Mesenchymal stem cell (in vitro differentiated cells and primary cell): ENCODE measurements around the gene ZDHHC14.

Experiments used
- DNase-seq: peaks from one replicate; pipeline ENCODE4 v3.0.0-alpha.2; 2013
- H2AFZ ChIP-seq: one replicate; pipeline ENCODE4 v1.6.1; 2013; ENCODE audit warnings: low read depth, mild to moderate bottlenecking, control low read depth, inconsistent platforms, low read length, moderate library complexity
- H2AK5ac ChIP-seq: 2 replicates; pipeline ENCODE4 v1.6.1; 2013; ENCODE audit warnings: low read length, moderate library complexity, mild to moderate bottlenecking, inconsistent platforms; ENCODE audit not compliant: severe bottlenecking
- H2BK120ac ChIP-seq: one replicate; pipeline ENCODE4 v1.6.1; 2013; ENCODE audit warnings: low read depth, mild to moderate bottlenecking, inconsistent platforms, low read length, moderate library complexity
- H2BK12ac ChIP-seq, 2 experiments: one replicate each; pipeline ENCODE4 v1.6.1; 2013; ENCODE audit warnings: inconsistent platforms in 2 of 2, low read length in 2 of 2, mild to moderate bottlenecking in 2 of 2, moderate library complexity in 2 of 2, control low read depth in 1 of 2
- H2BK15ac ChIP-seq: one replicate; pipeline ENCODE4 v1.6.1; 2013; ENCODE audit warnings: mild to moderate bottlenecking, low read depth, inconsistent platforms; ENCODE audit not compliant: poor library complexity, severe bottlenecking
- H2BK5ac ChIP-seq: 2 replicates; pipeline ENCODE4 v1.6.1; 2013; ENCODE audit warnings: low read depth, mild to moderate bottlenecking, low read length, control low read depth, inconsistent platforms; ENCODE audit not compliant: poor library complexity, severe bottlenecking
- H3K14ac ChIP-seq, 2 experiments: one replicate each; pipeline ENCODE4 v1.6.1; 2013; ENCODE audit warnings: inconsistent platforms in 2 of 2, low read length in 2 of 2, control low read depth in 1 of 2, mild to moderate bottlenecking in 1 of 2, moderate library complexity in 1 of 2
- H3K18ac ChIP-seq, 2 experiments: one replicate each; pipeline ENCODE4 v1.6.1; 2013; ENCODE audit warnings: inconsistent platforms in 2 of 2, low read length in 2 of 2, control low read depth in 1 of 2, low read depth in 1 of 2, mild to moderate bottlenecking in 1 of 2
- H3K23ac ChIP-seq, 2 experiments: one replicate each; pipeline ENCODE4 v1.6.1; 2013; ENCODE audit warnings: inconsistent platforms in 2 of 2, low read length in 2 of 2, mild to moderate bottlenecking in 2 of 2, moderate library complexity in 2 of 2, control low read depth in 1 of 2
- H3K27ac ChIP-seq: 2 replicates; pipeline ENCODE4 v1.5.1; 2013; ENCODE audit warnings: mild to moderate bottlenecking, moderate library complexity, low read length, control low read depth, inconsistent platforms; ENCODE audit not compliant: poor library complexity, severe bottlenecking
- H3K27me3 ChIP-seq, 2 experiments: 2 replicates each; pipeline versions ENCODE4 v1.6.1 to v1.7.0; 2013; ENCODE audit warnings: low read length in 2 of 2, mild to moderate bottlenecking in 2 of 2, moderate library complexity in 2 of 2, control low read depth in 1 of 2, inconsistent platforms in 1 of 2; ENCODE audit not compliant: control insufficient read depth in 1 of 2, insufficient read depth in 1 of 2
- H3K36me3 ChIP-seq, 2 experiments: 2 replicates each; pipeline versions ENCODE4 v1.6.1 to v1.7.0; 2013; ENCODE audit warnings: low read length in 2 of 2, control low read depth in 1 of 2, inconsistent platforms in 1 of 2, low read depth in 1 of 2, mild to moderate bottlenecking in 1 of 2; ENCODE audit not compliant: insufficient read depth in 2 of 2, control insufficient read depth in 1 of 2
- H3K4ac ChIP-seq, 2 experiments: one replicate each; pipeline ENCODE4 v1.6.1; 2013; ENCODE audit warnings: inconsistent platforms in 2 of 2, low read length in 2 of 2, mild to moderate bottlenecking in 2 of 2, moderate library complexity in 2 of 2, control low read depth in 1 of 2, low read depth in 1 of 2
- H3K4me1 ChIP-seq: 2 replicates; pipeline ENCODE4 v1.6.1; 2013; ENCODE audit warnings: low read depth, low read length, control low read depth; ENCODE audit not compliant: control insufficient read depth, insufficient read depth
- H3K4me2 ChIP-seq: 2 replicates; pipeline ENCODE4 v1.6.1; 2013; ENCODE audit warnings: low read length, mild to moderate bottlenecking, inconsistent platforms; ENCODE audit not compliant: poor library complexity, severe bottlenecking
- H3K4me3 ChIP-seq, 2 experiments: 2 replicates each; pipeline versions ENCODE4 v1.5.1 to v1.7.0; 2013; ENCODE audit warnings: low read length in 2 of 2, mild to moderate bottlenecking in 2 of 2, control low read depth in 1 of 2, low read depth in 1 of 2; ENCODE audit not compliant: insufficient read depth in 1 of 2
- H3K79me1 ChIP-seq: replicated peaks from 2 replicates; pipeline ENCODE4 v1.6.1; 2013; ENCODE audit warnings: mild to moderate bottlenecking, control low read depth, low read length, inconsistent platforms; ENCODE audit not compliant: poor library complexity, severe bottlenecking
- H3K9ac ChIP-seq: 2 replicates; pipeline ENCODE4 v1.7.0; 2013; ENCODE audit warnings: mild to moderate bottlenecking, low read length, moderate library complexity
- H3K9me3 ChIP-seq: 2 replicates; pipeline ENCODE4 v1.7.0; 2013; ENCODE audit warnings: mild to moderate bottlenecking, low read length; ENCODE audit not compliant: control insufficient read depth
- H4K8ac ChIP-seq: one replicate; pipeline ENCODE4 v1.6.1; 2013; ENCODE audit warnings: inconsistent platforms, mild to moderate bottlenecking, low read length, moderate library complexity
- H4K91ac ChIP-seq: one replicate; pipeline ENCODE4 v1.6.1; 2013; ENCODE audit warnings: mild to moderate bottlenecking, low read length, inconsistent platforms
- WGBS: methylation state at CpG from one replicate; pipeline ENCODE4 v1.1.7; 2013; ENCODE audit warnings: mixed read lengths; 5-methylcytosine and 5-hydroxymethylcytosine counted together

The ZDHHC14 gene

DNA sequence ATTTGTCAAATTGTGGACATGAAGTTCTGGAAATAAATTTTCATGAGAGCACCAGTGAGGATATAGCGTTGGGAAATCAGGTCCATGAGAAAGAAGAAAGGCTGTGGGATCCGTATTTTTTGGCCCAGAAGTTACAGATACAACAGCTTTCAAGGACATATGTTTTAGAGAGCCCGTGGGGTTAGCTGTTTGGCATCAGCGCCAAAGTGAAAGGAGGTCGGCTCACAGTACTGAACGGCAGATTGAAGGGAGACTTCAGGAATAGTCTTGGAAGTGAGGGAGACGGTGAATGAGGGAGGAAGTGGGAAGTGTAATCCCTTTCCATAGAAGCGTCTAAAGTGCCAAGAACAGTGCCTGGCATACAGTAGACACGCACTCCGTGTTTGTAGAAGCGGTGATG is 31.8 kb downstream of the ZDHHC14 start:
- Histone ChIP-seq H2BK120ac (no peak overlapping the region), H3K4me3 (peak overlapping the region in 1 of 2 experiments; percentile 66), H3K9me3 (no peaks in the 10 kb centered on the region), H2BK5ac (no peak overlapping the region), H3K79me1 (peaks cover 8% of the 10 kb centered on the region), H3K9ac (peak overlapping the region; percentile 51), H2AK5ac (no peak overlapping the region), H3K4me2 (no peak overlapping the region), H4K8ac (no peak overlapping the region), H3K23ac (no peak overlapping the region), H3K18ac (no peak overlapping the region), H3K36me3 (no peaks in the 10 kb centered on the region), H3K4me1 (no peaks in the 10 kb centered on the region), H3K27ac (no peak overlapping the region), H2BK12ac (no peak overlapping the region), H4K91ac (no peak overlapping the region), H3K27me3 (no peaks in the 10 kb centered on the region), H3K14ac (no peak overlapping the region), H3K4ac (no peak overlapping the region), H2AFZ (no peak overlapping the region), H2BK15ac (no peak overlapping the region)
- no peak for DNase-seq
- 96% methylated on average over 11 of the region's 11 CpGs for WGBS

DNA sequence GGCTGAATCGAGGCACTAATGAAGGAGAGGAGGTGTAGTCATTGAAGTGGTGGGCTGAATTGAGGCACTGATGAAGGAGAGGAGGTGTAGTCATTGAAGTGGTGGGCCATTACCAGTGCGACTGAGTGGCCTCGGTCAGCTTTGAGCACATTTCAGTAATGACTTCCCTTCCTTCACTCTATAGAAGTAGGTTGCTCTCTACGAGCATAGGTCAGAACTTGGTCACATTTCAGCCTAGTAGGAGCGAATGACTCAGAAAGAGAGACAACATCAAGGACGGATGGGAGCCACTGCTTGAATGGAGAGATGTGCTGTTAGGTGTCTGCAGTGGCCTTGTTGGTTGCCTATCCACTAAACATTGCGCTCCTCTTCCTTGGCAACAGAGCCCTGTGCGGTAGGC is 39.5 kb downstream of the ZDHHC14 start:
- H3K9ac ChIP-seq, result no peak overlapping the region
- peaks cover 16% of the 10 kb centered on the region for H3K79me1 ChIP-seq
- no peak overlapping the region for H3K27ac ChIP-seq
- H3K14ac ChIP-seq, result no peak overlapping the region
- WGBS, result 92% methylated on average over 7 of the region's 8 CpGs
- H3K27me3 ChIP-seq, result no peaks in the 10 kb centered on the region
- no peak for DNase-seq
- no peak overlapping the region for H4K91ac ChIP-seq
- H3K9me3 ChIP-seq, result no peaks in the 10 kb centered on the region
- H3K23ac ChIP-seq, result no peak overlapping the region
- no peak overlapping the region for H2BK120ac ChIP-seq
- H2BK15ac ChIP-seq, result no peak overlapping the region
- H4K8ac ChIP-seq, result no peak overlapping the region
- no peak overlapping the region for H3K4me2 ChIP-seq
- no peak overlapping the region for H3K4me3 ChIP-seq
- H2AK5ac ChIP-seq, result no peak overlapping the region
- no peak overlapping the region for H2BK12ac ChIP-seq
- H3K18ac ChIP-seq, result no peak overlapping the region
- no peak overlapping the region for H3K4ac ChIP-seq
- no peak overlapping the region for H2AFZ ChIP-seq
- H3K4me1 ChIP-seq, result peaks cover 8% of the 10 kb centered on the region
- H3K36me3 ChIP-seq, result no peaks in the 10 kb centered on the region
- H2BK5ac ChIP-seq, result no peak overlapping the region

DNA sequence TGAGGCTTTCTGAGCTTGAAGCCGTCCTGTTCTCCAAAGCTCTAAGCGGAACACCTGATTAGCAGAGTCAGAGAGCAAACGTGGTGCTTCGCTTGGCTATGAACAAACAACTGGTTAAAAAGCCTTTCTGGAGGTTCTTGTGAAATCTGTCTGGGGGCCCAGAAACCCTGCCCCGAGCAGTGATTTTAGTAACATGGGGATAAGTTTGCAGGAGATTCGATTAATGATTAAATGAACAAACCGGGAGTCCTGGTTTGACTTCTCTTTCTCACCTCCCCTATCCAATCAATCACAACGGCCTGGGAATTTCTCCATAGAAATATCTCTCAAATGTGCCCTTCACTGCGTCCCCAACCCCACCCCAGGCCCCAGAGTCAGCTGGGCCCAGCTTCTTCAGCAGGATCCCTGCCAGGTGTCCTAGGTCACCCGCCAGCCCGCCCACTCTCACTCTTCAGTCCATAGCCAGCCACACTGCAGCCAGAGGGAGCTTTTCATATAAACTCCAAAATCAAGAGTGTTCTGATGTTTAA is 43.6 kb downstream of the ZDHHC14 start:
- Histone ChIP-seq H2AK5ac (no peak overlapping the region), H3K4me1 (peaks cover 16% of the 10 kb centered on the region), H2BK120ac (no peak overlapping the region), H2BK5ac (no peak overlapping the region), H3K79me1 (peaks cover 33% of the 10 kb centered on the region), H4K91ac (no peak overlapping the region), H3K36me3 (no peaks in the 10 kb centered on the region), H3K4me2 (peak overlapping the region; percentile 61), H4K8ac (no peak overlapping the region), H3K27me3 (no peaks in the 10 kb centered on the region), H3K9me3 (no peaks in the 10 kb centered on the region), H3K14ac (no peak overlapping the region), H3K27ac (no peak overlapping the region), H2AFZ (no peak overlapping the region), H3K23ac (no peak overlapping the region), H3K4ac (no peak overlapping the region), H2BK12ac (no peak overlapping the region), H3K18ac (no peak overlapping the region), H3K4me3 (no peak overlapping the region), H3K9ac (no peak overlapping the region), H2BK15ac (no peak overlapping the region)
- WGBS, result 90% methylated on average over 10 of the region's 11 CpGs
- DNase-seq, result no peak

DNA sequence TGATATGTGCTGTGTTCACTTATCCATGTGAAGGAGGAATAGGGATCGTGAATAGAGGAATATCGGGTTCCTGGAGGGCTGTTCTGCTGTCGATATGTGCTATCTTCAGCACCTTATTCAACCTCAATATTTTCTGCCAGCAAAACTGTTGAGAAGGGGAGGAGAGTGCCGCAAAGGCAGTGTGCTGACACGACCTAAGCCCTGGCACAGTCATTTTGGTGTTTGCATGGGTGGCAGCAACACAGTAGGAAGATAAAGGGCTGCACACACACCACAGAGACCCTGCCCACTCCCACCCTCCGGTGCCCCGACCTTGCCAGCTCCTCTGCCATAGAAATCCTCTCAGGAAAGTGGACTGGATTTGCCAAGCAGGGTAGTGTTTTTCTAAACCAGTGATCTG is 47.0 kb downstream of the ZDHHC14 start:
- Histone ChIP-seq H2BK12ac (no peak overlapping the region), H3K9me3 (no peaks in the 10 kb centered on the region), H3K4me3 (no peak overlapping the region), H3K18ac (no peak overlapping the region), H4K8ac (no peak overlapping the region), H3K4me1 (peaks cover 16% of the 10 kb centered on the region), H2BK5ac (no peak overlapping the region), H3K14ac (no peak overlapping the region), H3K23ac (peak overlapping the region in 1 of 2 experiments; percentile 78), H2AK5ac (no peak overlapping the region), H3K27ac (no peak overlapping the region), H3K4ac (no peak overlapping the region), H3K4me2 (no peak overlapping the region), H2AFZ (no peak overlapping the region), H4K91ac (no peak overlapping the region), H3K27me3 (no peaks in the 10 kb centered on the region), H3K36me3 (no peaks in the 10 kb centered on the region), H2BK120ac (no peak overlapping the region), H2BK15ac (no peak overlapping the region), H3K79me1 (peaks cover 36% of the 10 kb centered on the region), H3K9ac (no peak overlapping the region)
- DNase-seq, result no peak
- 66% methylated on average over 3 of the region's 7 CpGs for WGBS
